ENCODE results near the gene TELO2.
"Not testable (repeated sequence)": the region's sequence is repeated elsewhere in the genome, so short reads cannot be mapped to it uniquely, and the experiment has no call there.

The TELO2 gene

GRCh38 chr16:1466054-1466453 is 27.1 kb upstream of the TELO2 start:
- peaks cover 27% of the 10 kb centered on the region for H3K79me2 ChIP-seq (ENCODE audit: low read length)
- no peaks in the 10 kb centered on the region for H4K20me1 ChIP-seq (ENCODE audit: insufficient read depth, low read length)
- H3K4me3 ChIP-seq (ENCODE audit: low read length): no peak overlapping the region
- no peak overlapping the region for H3K4me2 ChIP-seq (ENCODE audit: low read length)
- no peak overlapping the region for H3K27ac ChIP-seq (ENCODE audit: low read length)
- H3K9ac ChIP-seq (ENCODE audit: low read length): no peak overlapping the region
- H3K9me3 ChIP-seq (ENCODE audit: insufficient read depth, low read length): no peaks in the 10 kb centered on the region
- H3K4me1 ChIP-seq (ENCODE audit: low read length): no peaks in the 10 kb centered on the region
- TF ChIP-seq CTCF (IDR thresholded peaks at IDR 0.05; ENCODE audit: low read depth, low read length) (no peak), EZH2phosphoT487 (IDR thresholded peaks at IDR 0.05; ENCODE audit: low read depth) (no peak)
- no peaks in the 10 kb centered on the region for H3K36me3 ChIP-seq (replicated peaks; ENCODE audit: low read depth, low read length)
- no peak overlapping the region for H2AFZ ChIP-seq (ENCODE audit: low read depth, low read length)
- no peaks in the 10 kb centered on the region for H3K27me3 ChIP-seq (ENCODE audit: low read depth, low read length)

GRCh38 chr16:1466968-1467521 is 26.1 kb upstream of the TELO2 start:
- Histone ChIP-seq H3K9me3 (ENCODE audit: insufficient read depth, low read length) (no peaks in the 10 kb centered on the region), H3K36me3 (replicated peaks; ENCODE audit: low read depth, low read length) (no peaks in the 10 kb centered on the region), H3K79me2 (ENCODE audit: low read length) (peaks cover 32% of the 10 kb centered on the region)

GRCh38 chr16:1468426-1468810 is 24.7 kb upstream of the TELO2 start:
- Histone ChIP-seq H3K4me3 (ENCODE audit: low read length) (no peak overlapping the region), H4K20me1 (ENCODE audit: insufficient read depth, low read length) (no peaks in the 10 kb centered on the region), H3K79me2 (ENCODE audit: low read length) (peaks cover 36% of the 10 kb centered on the region), H3K36me3 (replicated peaks; ENCODE audit: low read depth, low read length) (no peaks in the 10 kb centered on the region), H3K9ac (ENCODE audit: low read length) (no peak overlapping the region), H3K9me3 (ENCODE audit: insufficient read depth, low read length) (no peaks in the 10 kb centered on the region), H3K27me3 (ENCODE audit: low read depth, low read length) (no peaks in the 10 kb centered on the region), H2AFZ (ENCODE audit: low read depth, low read length) (no peak overlapping the region), H3K4me2 (ENCODE audit: low read length) (no peak overlapping the region), H3K27ac (ENCODE audit: low read length) (no peak overlapping the region), H3K4me1 (ENCODE audit: low read length) (no peaks in the 10 kb centered on the region)
- TF ChIP-seq CTCF (IDR thresholded peaks at IDR 0.05; ENCODE audit: low read depth, low read length): no peak
- no peak for TF ChIP-seq EZH2phosphoT487 (IDR thresholded peaks at IDR 0.05; ENCODE audit: low read depth)

More at GRCh38 chr16:1466968-1467521, 26.1 kb upstream of the TELO2 start:
- H3K27me3 ChIP-seq (ENCODE audit: low read depth, low read length): no peaks in the 10 kb centered on the region
- H3K4me3 ChIP-seq (ENCODE audit: low read length): no peak overlapping the region
- H4K20me1 ChIP-seq (ENCODE audit: insufficient read depth, low read length): no peaks in the 10 kb centered on the region
- H3K4me1 ChIP-seq (ENCODE audit: low read length): no peaks in the 10 kb centered on the region
- H3K4me2 ChIP-seq (ENCODE audit: low read length): no peak overlapping the region
- TF ChIP-seq CTCF (IDR thresholded peaks at IDR 0.05; ENCODE audit: low read depth, low read length): no peak
- TF ChIP-seq EZH2phosphoT487 (IDR thresholded peaks at IDR 0.05; ENCODE audit: low read depth): no peak
- no peak overlapping the region for H3K27ac ChIP-seq (ENCODE audit: low read length)
- no peak overlapping the region for H2AFZ ChIP-seq (ENCODE audit: low read depth, low read length)
- no peak overlapping the region for H3K9ac ChIP-seq (ENCODE audit: low read length)

GRCh38 chr16:1469141-1469540 is 24.0 kb upstream of the TELO2 start:
- not testable (repeated sequence) for H4K20me1 ChIP-seq (ENCODE audit: insufficient read depth, low read length); H3K27ac ChIP-seq (ENCODE audit: low read length); H3K36me3 ChIP-seq (replicated peaks; ENCODE audit: low read depth, low read length); H3K4me3 ChIP-seq (ENCODE audit: low read length); H3K4me1 ChIP-seq (ENCODE audit: low read length); H3K27me3 ChIP-seq (ENCODE audit: low read depth, low read length); H3K9ac ChIP-seq (ENCODE audit: low read length); H3K4me2 ChIP-seq (ENCODE audit: low read length); H3K9me3 ChIP-seq (ENCODE audit: insufficient read depth, low read length); H2AFZ ChIP-seq (ENCODE audit: low read depth, low read length)
- H3K79me2 ChIP-seq (ENCODE audit: low read length): peaks cover 43% of the 10 kb centered on the region
